HepG2 (cell line): ENCODE measurements around the gene ZNF683. TPM values are rescaled to one million over a fixed set of nuclear protein-coding genes. Genes with fewer than 3 reads are reported as not detected.

Experiments
- BORCS8-MEF2B ChIP-seq: sonication (generic); formaldehyde crosslinking; IDR thresholded peaks from 2 replicates; pipeline ENCODE4 v1.8.0; 2022; ENCODE audit warnings: mild to moderate bottlenecking, missing genetic modification reagents
- DMAP1 ChIP-seq: IDR thresholded peaks from 2 replicates; pipeline ENCODE4 v1.6.1; 2016
- DNMT3B ChIP-seq: conservative IDR thresholded peaks from 2 replicates; pipeline ENCODE4 v1.6.1; 2016; ENCODE audit warnings: missing biosample characterization, control low read depth
- DPF2 ChIP-seq: sonication (generic); formaldehyde crosslinking; IDR thresholded peaks from 2 replicates; pipeline ENCODE4 v1.4.0; 2020; ENCODE audit warnings: mild to moderate bottlenecking, low read depth, missing genetic modification reagents, borderline replicate concordance
- EED ChIP-seq: sonication (generic); formaldehyde crosslinking; IDR thresholded peaks from 2 replicates; pipeline ENCODE4 v1.5.0; 2020; ENCODE audit warnings: mild to moderate bottlenecking, missing genetic modification reagents
- GATAD2A ChIP-seq: IDR thresholded peaks from 2 replicates; pipeline ENCODE4 v1.6.1; 2016
- HMG20A ChIP-seq: IDR thresholded peaks from 2 replicates; pipeline ENCODE4 v1.6.1; 2016; ENCODE audit warnings: borderline replicate concordance
- KDM1A ChIP-seq: IDR thresholded peaks from 2 replicates; pipeline ENCODE4 v1.6.1; 2016; ENCODE audit warnings: missing compliant biosample characterization
- LCORL ChIP-seq, 2 experiments: fragments of 450-650 bp in 1 of 2; sonication (generic) in 1 of 2; formaldehyde crosslinking in 1 of 2; IDR thresholded peaks; 2 replicates each; pipeline versions ENCODE4 v1.5.0 to v1.6.1; 2017 to 2020; ENCODE audit warnings: antibody characterized with exemption in 1 of 2, missing genetic modification reagents in 1 of 2
- NFYB ChIP-seq: sonication (generic); formaldehyde crosslinking; IDR thresholded peaks from 2 replicates; pipeline ENCODE4 v1.4.0; 2020; ENCODE audit warnings: missing genetic modification reagents
- RARA ChIP-seq: IDR thresholded peaks from 2 replicates; pipeline ENCODE4 v1.6.1; 2016; ENCODE audit warnings: missing genetic modification reagents, missing compliant biosample characterization
- RCOR2 ChIP-seq: IDR thresholded peaks from 2 replicates; pipeline ENCODE4 v1.6.1; 2016; ENCODE audit warnings: missing biosample characterization, missing genetic modification reagents
- SMAD3 ChIP-seq: sonication (generic); formaldehyde crosslinking; IDR thresholded peaks from 2 replicates; pipeline ENCODE4 v1.4.0; 2020; ENCODE audit warnings: missing genetic modification reagents
- SNAI1 ChIP-seq: sonication (generic); formaldehyde crosslinking; IDR thresholded peaks from 2 replicates; pipeline ENCODE4 v1.5.0; 2020; ENCODE audit warnings: mild to moderate bottlenecking, missing genetic modification reagents, borderline replicate concordance
- TBX3 ChIP-seq: fragments of 450-650 bp; IDR thresholded peaks from 2 replicates; pipeline ENCODE4 v1.6.1; 2017; ENCODE audit warnings: antibody characterized with exemption, mild to moderate bottlenecking, inconsistent platforms, borderline replicate concordance
- ZNF501 ChIP-seq: sonication (generic); formaldehyde crosslinking; IDR thresholded peaks from 2 replicates; pipeline ENCODE4 v1.5.1; 2020; ENCODE audit warnings: mild to moderate bottlenecking, moderate library complexity, missing genetic modification reagents
- ZNF563 ChIP-seq: sonication (generic); formaldehyde crosslinking; IDR thresholded peaks from 2 replicates; pipeline ENCODE4 v1.8.0; 2022; ENCODE audit warnings: mild to moderate bottlenecking, moderate library complexity, missing genetic modification reagents
- ZNF564 ChIP-seq: sonication (generic); formaldehyde crosslinking; IDR thresholded peaks from 2 replicates; pipeline ENCODE4 v1.8.1; 2023; ENCODE audit warnings: mild to moderate bottlenecking, missing genetic modification reagents
- ZNF709 ChIP-seq: sonication (generic); formaldehyde crosslinking; IDR thresholded peaks from 2 replicates; pipeline ENCODE4 v1.5.0; 2020; ENCODE audit warnings: mild to moderate bottlenecking, missing genetic modification reagents
- ZNF724P ChIP-seq: sonication (generic); formaldehyde crosslinking; IDR thresholded peaks from 2 replicates; pipeline ENCODE4 v1.8.0; 2022; ENCODE audit warnings: missing genetic modification reagents, borderline replicate concordance
- ZSCAN21 ChIP-seq: sonication (generic); formaldehyde crosslinking; IDR thresholded peaks from 2 replicates; pipeline ENCODE4 v1.8.0; 2022; ENCODE audit warnings: mild to moderate bottlenecking, missing genetic modification reagents, moderate library complexity, borderline replicate concordance
- polyA plus RNA-seq, 8 experiments: library from polyadenylated mRNA; depleted of rRNA in 3 of 8; stranded (reverse) in 7 of 8; unstranded in 1 of 8; fragments of >200 nt; fragmentation: Illumina TruSeq in 4 of 8; extraction: Trizol in 4 of 8; gene quantifications; 2 replicates each; pipeline versions ENCODE4 v1.2.1 to v1.2.3, GENCODE V29; 2011 to 2016; ENCODE audit warnings: low read depth in 4 of 8, missing spikeins in 1 of 8, mixed read lengths in 1 of 8; ENCODE audit not compliant: insufficient read depth in 1 of 8
- total RNA-seq, 5 experiments: library from RNA; depleted of rRNA; stranded (reverse); fragments of >200 nt; fragmentation: Illumina TruSeq; extraction: Trizol; gene quantifications; 2 replicates each; pipeline ENCODE4 v1.2.3, GENCODE V29; 2016; ENCODE audit warnings: low read depth in 1 of 5
- TF ChIP-seq, protein P1 (sequence below): sonication (generic); formaldehyde crosslinking; IDR thresholded peaks from 2 replicates; pipeline ENCODE4 v1.8.0; 2022; ENCODE audit warnings: low read depth, missing genetic modification reagents
- TF ChIP-seq, protein P2 (sequence below): sonication (generic); formaldehyde crosslinking; IDR thresholded peaks from 2 replicates; pipeline ENCODE4 v1.4.0; 2020; ENCODE audit warnings: missing genetic modification reagents

Gene ZNF683
- total and polyA plus RNA-seq, 2 of the 13 experiments (the other 11 are each of a cell fraction or from before 2014, with no cell fraction given), result not detected

DNA sequence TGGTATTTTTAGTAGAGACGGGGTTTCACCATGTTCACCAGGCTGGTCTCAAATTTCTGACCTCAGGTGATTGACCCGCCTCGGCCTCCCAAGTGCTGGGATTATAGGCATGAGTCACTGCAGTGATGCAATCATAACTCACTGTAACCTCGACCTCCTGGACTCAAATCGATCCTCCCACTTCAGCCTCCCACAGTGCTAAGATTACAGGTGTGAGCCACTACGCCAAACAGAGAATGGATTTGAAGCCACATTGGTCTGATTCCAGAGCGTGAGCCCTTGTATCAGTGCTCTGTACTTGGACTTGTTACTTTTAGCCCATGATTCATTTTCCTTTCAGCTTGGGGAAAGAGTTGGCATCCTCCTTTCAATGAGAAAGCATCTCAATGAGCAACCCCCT lies 14.9 kb upstream of the ZNF683 start (continued):
- TF ChIP-seq BORCS8-MEF2B (CRISPR knock-in tag) (0 out of 2 replicates have a peak, but pooled peaks have one; percentile 24), GATAD2A (CRISPR knock-in tag) (peak; percentile 96), ZNF563 (CRISPR knock-in tag) (no peak), EED (0 out of 2 replicates have a peak, but pooled peaks have one; percentile 28), DMAP1 (CRISPR knock-in tag) (peak; percentile 40; the same call in 1 of the 2 replicates), ZNF564 (CRISPR knock-in tag) (0 out of 2 replicates have a peak, but pooled peaks have one; percentile 42), NFYB (peak; percentile 58), ZSCAN21 (CRISPR knock-in tag) (peak; percentile 56; the same call in 1 of the 2 replicates), TBX3 (peak; percentile 52; the same call in 1 of the 2 replicates), RARA (peak; percentile 95), SNAI1 (no peak), HMG20A (CRISPR knock-in tag) (peak; percentile 88; the same call in 1 of the 2 replicates), LCORL (IDR thresholded peaks at IDR 0.05) (peak; percentile 43; the same call in 1 of the 2 replicates), LCORL (CRISPR knock-in tag; IDR thresholded peaks at IDR 0.05) (peak; percentile 97), ZNF724P (no peak), RCOR2 (CRISPR knock-in tag) (peak; percentile 96), ZNF501 (CRISPR knock-in tag) (0 out of 2 replicates have a peak, but pooled peaks have one; percentile 18), KDM1A (CRISPR knock-in tag) (peak; percentile 97; the same call in 1 of the 2 replicates), SMAD3 (CRISPR knock-in tag) (peak; percentile 73; the same call in 1 of the 2 replicates), DNMT3B (CRISPR knock-in tag) (0 out of 2 replicates have a peak, but pooled peaks have one; percentile 83), DPF2 (CRISPR knock-in tag) (peak; percentile 87), ZNF709 (CRISPR knock-in tag) (peak; percentile 79; the same call in 1 of the 2 replicates)
- TF ChIP-seq, protein P1, sequence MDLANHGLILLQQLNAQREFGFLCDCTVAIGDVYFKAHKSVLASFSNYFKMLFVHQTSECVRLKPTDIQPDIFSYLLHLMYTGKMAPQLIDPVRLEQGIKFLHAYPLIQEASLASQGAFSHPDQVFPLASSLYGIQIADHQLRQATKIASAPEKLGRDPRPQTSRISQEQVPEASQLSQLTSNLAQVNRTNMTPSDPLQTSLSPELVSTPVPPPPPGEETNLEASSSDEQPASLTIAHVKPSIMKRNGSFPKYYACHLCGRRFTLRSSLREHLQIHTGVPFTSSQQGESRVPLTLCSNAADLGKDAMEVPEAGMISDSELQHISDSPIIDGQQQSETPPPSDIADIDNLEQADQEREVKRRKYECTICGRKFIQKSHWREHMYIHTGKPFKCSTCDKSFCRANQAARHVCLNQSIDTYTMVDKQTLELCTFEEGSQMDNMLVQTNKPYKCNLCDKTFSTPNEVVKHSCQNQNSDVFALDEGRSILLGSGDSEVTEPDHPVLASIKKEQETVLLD (CRISPR knock-in tag), result 0 out of 2 replicates have a peak, but pooled peaks have one; percentile 36
- TF ChIP-seq, protein P2, sequence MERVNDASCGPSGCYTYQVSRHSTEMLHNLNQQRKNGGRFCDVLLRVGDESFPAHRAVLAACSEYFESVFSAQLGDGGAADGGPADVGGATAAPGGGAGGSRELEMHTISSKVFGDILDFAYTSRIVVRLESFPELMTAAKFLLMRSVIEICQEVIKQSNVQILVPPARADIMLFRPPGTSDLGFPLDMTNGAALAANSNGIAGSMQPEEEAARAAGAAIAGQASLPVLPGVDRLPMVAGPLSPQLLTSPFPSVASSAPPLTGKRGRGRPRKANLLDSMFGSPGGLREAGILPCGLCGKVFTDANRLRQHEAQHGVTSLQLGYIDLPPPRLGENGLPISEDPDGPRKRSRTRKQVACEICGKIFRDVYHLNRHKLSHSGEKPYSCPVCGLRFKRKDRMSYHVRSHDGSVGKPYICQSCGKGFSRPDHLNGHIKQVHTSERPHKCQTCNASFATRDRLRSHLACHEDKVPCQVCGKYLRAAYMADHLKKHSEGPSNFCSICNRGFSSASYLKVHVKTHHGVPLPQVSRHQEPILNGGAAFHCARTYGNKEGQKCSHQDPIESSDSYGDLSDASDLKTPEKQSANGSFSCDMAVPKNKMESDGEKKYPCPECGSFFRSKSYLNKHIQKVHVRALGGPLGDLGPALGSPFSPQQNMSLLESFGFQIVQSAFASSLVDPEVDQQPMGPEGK (CRISPR knock-in tag), result peak; percentile 55
